IPS DF 6.9 (cell line): ENCODE measurements around the gene ADAMTSL1.
"Not testable (repeated sequence)": the region's sequence is repeated elsewhere in the genome, so short reads cannot be mapped to it uniquely, and the experiment has no call there.

Experiments
- DNase-seq: peaks from one replicate; pipeline ENCODE4 v3.0.0-alpha.2; 2013; ENCODE audit warnings: low read depth, low spot score
- H3K27ac ChIP-seq: one replicate; pipeline ENCODE4 v1.5.1; 2013; ENCODE audit warnings: low read length, control low read depth
- H3K27me3 ChIP-seq: 2 replicates; pipeline ENCODE4 v1.6.1; 2013; ENCODE audit warnings: mild to moderate bottlenecking, low read length; ENCODE audit not compliant: control insufficient read depth, insufficient read depth
- H3K36me3 ChIP-seq: 2 replicates; pipeline ENCODE4 v1.6.1; 2013; ENCODE audit warnings: low read length; ENCODE audit not compliant: control insufficient read depth, insufficient read depth
- H3K4me1 ChIP-seq: 2 replicates; pipeline ENCODE4 v1.6.1; 2013; ENCODE audit warnings: low read length; ENCODE audit not compliant: control insufficient read depth, insufficient read depth
- H3K4me3 ChIP-seq: 2 replicates; pipeline ENCODE4 v1.5.1; 2013; ENCODE audit warnings: mild to moderate bottlenecking, low read length
- H3K9me3 ChIP-seq: 2 replicates; pipeline ENCODE4 v1.6.1; 2013; ENCODE audit warnings: low read length, inconsistent platforms; ENCODE audit not compliant: control insufficient read depth, insufficient read depth
- WGBS: extraction: QIAGEN DNeasy Blood & Tissue Kit; methylation state at CpG from one replicate; pipeline ENCODE4 v1.1.7; 2013; ENCODE audit warnings: mixed read lengths, missing lambda C conversion rate; ENCODE audit not compliant: insufficient read length, insufficient coverage; 5-methylcytosine and 5-hydroxymethylcytosine counted together

The ADAMTSL1 gene

GRCh38 chr9:18925880-18926279 is 451.9 kb downstream of the ADAMTSL1 start:
- Histone ChIP-seq H3K4me1 (no peaks in the 10 kb centered on the region), H3K27me3 (no peaks in the 10 kb centered on the region), H3K4me3 (no peak overlapping the region), H3K27ac (no peak overlapping the region), H3K36me3 (no peaks in the 10 kb centered on the region), H3K9me3 (no peaks in the 10 kb centered on the region)
- no peak for DNase-seq

GRCh38 chr9:18926513-18926912 is 452.6 kb downstream of the ADAMTSL1 start:
- no CpG with 5 or more reads among the region's 3 CpGs for WGBS
- Histone ChIP-seq H3K4me1 (no peaks in the 10 kb centered on the region), H3K9me3 (no peaks in the 10 kb centered on the region), H3K4me3 (no peak overlapping the region), H3K36me3 (no peaks in the 10 kb centered on the region), H3K27me3 (no peaks in the 10 kb centered on the region), H3K27ac (no peak overlapping the region)
- no peak for DNase-seq

GRCh38 chr9:18928711-18929110 is 454.8 kb downstream of the ADAMTSL1 start:
- no CpG with 5 or more reads among the region's 7 CpGs for WGBS
- no peak overlapping the region for H3K4me3 ChIP-seq

GRCh38 chr9:18930611-18931010 is 456.7 kb downstream of the ADAMTSL1 start:
- H3K9me3 ChIP-seq, H3K27me3 ChIP-seq, H3K4me1 ChIP-seq, H3K27ac ChIP-seq, H3K36me3 ChIP-seq, H3K4me3 ChIP-seq, DNase-seq: not testable (repeated sequence)
- WGBS: no CpG with 5 or more reads among the region's 13 CpGs

More at GRCh38 chr9:18928711-18929110, 454.8 kb downstream of the ADAMTSL1 start:
- DNase-seq: no peak
- H3K27me3 ChIP-seq: no peaks in the 10 kb centered on the region
- no peaks in the 10 kb centered on the region for H3K4me1 ChIP-seq
- no peaks in the 10 kb centered on the region for H3K36me3 ChIP-seq
- H3K9me3 ChIP-seq: no peaks in the 10 kb centered on the region
- no peak overlapping the region for H3K27ac ChIP-seq

- no CpG with 5 or more reads among the region's 2 CpGs for WGBS
- no peaks in the 10 kb centered on the region for H3K4me1 ChIP-seq
- no peaks in the 10 kb centered on the region for H3K36me3 ChIP-seq
Measured at GRCh38 chr9:18935541-18935940, 461.6 kb downstream of the ADAMTSL1 start.

GRCh38 chr9:18936094-18936871 is 462.3 kb downstream of the ADAMTSL1 start:
- H3K27me3 ChIP-seq: no peaks in the 10 kb centered on the region
- H3K27ac ChIP-seq: no peak overlapping the region
- no peak for DNase-seq
- WGBS: no CpG with 5 or more reads among the region's 7 CpGs
- no peaks in the 10 kb centered on the region for H3K4me1 ChIP-seq
- H3K9me3 ChIP-seq: no peaks in the 10 kb centered on the region
- no peak overlapping the region for H3K4me3 ChIP-seq
- H3K36me3 ChIP-seq: no peaks in the 10 kb centered on the region

More at GRCh38 chr9:18935541-18935940, 461.6 kb downstream of the ADAMTSL1 start:
- no peaks in the 10 kb centered on the region for H3K9me3 ChIP-seq
- no peaks in the 10 kb centered on the region for H3K27me3 ChIP-seq
- DNase-seq: no peak
- H3K4me3 ChIP-seq: no peak overlapping the region
- H3K27ac ChIP-seq: no peak overlapping the region

- WGBS: no CpG with 5 or more reads among the region's 5 CpGs
Measured at GRCh38 chr9:18939943-18940342, 466.0 kb downstream of the ADAMTSL1 start.

GRCh38 chr9:18941060-18941740 is 467.2 kb downstream of the ADAMTSL1 start:
- Histone ChIP-seq H3K36me3 (no peaks in the 10 kb centered on the region), H3K9me3 (no peaks in the 10 kb centered on the region), H3K4me3 (no peak overlapping the region), H3K4me1 (no peaks in the 10 kb centered on the region), H3K27ac (no peak overlapping the region), H3K27me3 (no peaks in the 10 kb centered on the region)
- no peak for DNase-seq
- no CpG with 5 or more reads among the region's 8 CpGs for WGBS

More at GRCh38 chr9:18939943-18940342, 466.0 kb downstream of the ADAMTSL1 start:
- H3K27me3 ChIP-seq: no peaks in the 10 kb centered on the region
- DNase-seq: no peak
- no peaks in the 10 kb centered on the region for H3K9me3 ChIP-seq
- H3K4me3 ChIP-seq: no peak overlapping the region
- no peaks in the 10 kb centered on the region for H3K36me3 ChIP-seq
- H3K27ac ChIP-seq: no peak overlapping the region
- H3K4me1 ChIP-seq: no peaks in the 10 kb centered on the region

GRCh38 chr9:18942801-18943200 is 468.8 kb downstream of the ADAMTSL1 start:
- Histone ChIP-seq H3K36me3 (no peaks in the 10 kb centered on the region), H3K27me3 (no peaks in the 10 kb centered on the region), H3K9me3 (no peaks in the 10 kb centered on the region), H3K27ac (no peak overlapping the region), H3K4me3 (no peak overlapping the region), H3K4me1 (no peaks in the 10 kb centered on the region)
- DNase-seq: no peak
- no CpG with 5 or more reads among the region's 7 CpGs for WGBS

- Histone ChIP-seq H3K4me1 (no peaks in the 10 kb centered on the region), H3K27ac (no peak overlapping the region), H3K36me3 (no peaks in the 10 kb centered on the region), H3K4me3 (no peak overlapping the region), H3K9me3 (no peaks in the 10 kb centered on the region), H3K27me3 (no peaks in the 10 kb centered on the region)
- WGBS: no CpG with 5 or more reads among the region's 4 CpGs
- no peak for DNase-seq
Measured at GRCh38 chr9:18947892-18948339, 474.0 kb downstream of the ADAMTSL1 start.
